HG03064 (cell line): ENCODE measurements around the gene LRRC3C.

Source experiments
- ATAC-seq: cut with Tn5 transposase; IDR thresholded peaks from one replicate; pipeline ENCODE4 v1.9.1; 2021; ENCODE audit warnings: low read depth; ENCODE audit not compliant: unreplicated experiment

Gene LRRC3C

GRCh38 chr17:39973496-39973895 is 46.0 kb downstream of the LRRC3C start:
- ATAC-seq, result no peak

GRCh38 chr17:39974433-39974832 is 46.9 kb downstream of the LRRC3C start:
- no peak for ATAC-seq

DNA sequence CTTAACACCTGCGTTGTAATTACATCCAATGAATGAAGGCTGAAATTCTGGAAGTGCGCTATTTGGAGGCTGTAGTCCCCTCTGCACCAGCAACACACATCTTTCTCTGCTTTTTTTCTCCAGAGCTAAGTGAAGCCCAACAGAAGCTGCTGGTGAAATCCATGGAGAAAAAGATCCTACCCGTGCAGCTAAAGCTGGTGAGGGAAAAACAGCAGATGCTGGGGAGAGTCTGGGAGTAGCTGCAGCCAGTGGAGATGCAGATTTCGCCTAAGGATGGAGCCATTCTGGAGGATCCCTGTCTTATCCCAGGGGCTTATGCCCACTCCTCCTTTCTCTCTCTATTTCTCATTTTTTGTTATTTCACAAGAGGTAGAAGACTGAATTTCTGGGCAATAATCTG is 48.3 kb downstream of the LRRC3C start:
- ATAC-seq, result no peak

DNA sequence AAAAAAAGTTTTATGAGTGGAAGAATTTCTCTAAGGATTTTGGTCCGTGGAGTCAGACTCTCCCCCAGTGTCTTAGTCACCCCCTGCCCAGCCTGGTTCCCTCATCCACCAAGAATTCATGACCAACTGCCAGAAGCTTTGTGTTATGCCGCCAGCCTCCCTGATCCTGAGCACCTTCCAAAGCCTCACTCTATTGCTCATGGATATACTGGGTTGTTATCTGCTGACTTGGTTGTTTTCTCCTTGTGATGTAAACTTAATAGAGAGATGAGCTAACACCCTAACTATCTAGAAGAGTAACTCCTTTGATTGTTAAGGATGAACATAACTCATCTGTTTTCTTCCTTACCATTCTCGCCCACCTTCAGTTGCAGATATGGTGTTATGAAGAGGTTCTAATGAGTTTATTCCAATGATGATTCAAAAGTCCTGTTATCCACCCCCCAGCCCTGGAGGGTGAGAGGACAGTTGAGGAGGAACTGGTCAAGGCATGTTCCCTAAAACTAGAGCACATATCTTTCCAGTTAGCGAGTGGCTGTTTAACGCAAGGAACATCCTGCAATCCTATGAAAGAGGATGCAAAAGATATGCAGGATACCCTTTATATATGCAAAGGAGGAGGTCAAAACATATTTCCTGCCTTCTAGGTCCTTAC is 51.6 kb downstream of the LRRC3C start:
- ATAC-seq, result no peak

- peak; percentile 19 for ATAC-seq
Observed at GRCh38 chr17:39979893-39980350, 52.4 kb downstream of the LRRC3C start.

GRCh38 chr17:39980351-39981206 is 53.0 kb downstream of the LRRC3C start, which contains the start of gene PSMD3:
TSS of gene PSMD3 (plus strand) at chr17:39980807. CDS start at chr17:39980971, 164 bp downstream.
- ATAC-seq, result peak; percentile 93

GRCh38 chr17:39981207-39981741 is 53.7 kb downstream of the LRRC3C start:
- no peak for ATAC-seq

DNA sequence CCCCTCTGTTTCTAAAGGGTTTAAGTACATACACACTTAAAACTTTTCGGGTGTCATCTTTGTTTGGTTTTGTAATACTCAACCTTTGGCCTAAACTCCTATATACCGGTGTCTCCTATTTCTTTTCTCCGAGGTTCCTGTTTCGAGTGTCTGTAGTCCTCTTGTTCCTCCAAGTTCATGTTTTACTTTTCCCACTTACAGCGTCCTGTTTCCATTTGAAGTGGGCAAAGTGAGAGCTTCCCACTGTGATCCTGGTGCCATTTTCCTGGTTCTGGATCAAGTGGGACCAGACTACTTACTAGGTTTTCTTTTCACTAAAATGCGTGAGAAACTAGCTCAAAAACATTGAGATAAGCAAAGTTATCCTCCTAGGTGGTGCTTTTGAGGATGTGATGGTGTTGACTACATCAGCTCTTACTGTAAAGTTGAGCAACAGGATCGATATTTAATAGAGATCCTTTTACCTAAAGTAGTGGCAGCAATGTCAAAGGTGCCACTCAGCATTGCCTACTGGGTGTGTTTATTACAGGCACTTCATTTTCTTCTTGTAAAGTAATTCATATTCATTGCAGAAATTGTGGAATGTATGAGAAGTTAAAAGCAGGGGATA is 54.3 kb downstream of the LRRC3C start:
- ATAC-seq, result no peak

GRCh38 chr17:39988206-39988810 is 60.8 kb downstream of the LRRC3C start:
- ATAC-seq, result no peak

GRCh38 chr17:39994448-39994847 is 66.9 kb downstream of the LRRC3C start:
- no peak for ATAC-seq
